Keratinocyte (primary cell): ENCODE data around the gene KCNH6. TPM values are rescaled to one million over a fixed set of nuclear protein-coding genes. Genes with fewer than 3 reads are reported as not detected.

Experiments
- DNase-seq: peaks from one replicate; pipeline ENCODE4 v3.0.0-alpha.2; 2011; ENCODE audit warnings: low read depth, missing footprints, low spot score
- FAIRE-seq: peaks from 2 replicates; lab custom pipeline; 2011; peaks lifted over from hg19 to GRCh38; lab: Jason Lieb, UNC
- H2AFZ ChIP-seq: 2 replicates; pipeline ENCODE4 v1.6.0; 2012; ENCODE audit warnings: low read length, control low read depth, inconsistent platforms; ENCODE audit not compliant: control insufficient read depth
- H3K27ac ChIP-seq: 2 replicates; pipeline ENCODE4 v1.5.1; 2011; ENCODE audit warnings: low read length; ENCODE audit not compliant: control insufficient read depth, insufficient read depth
- H3K27me3 ChIP-seq: 3 replicates; pipeline ENCODE4 v1.6.0; 2011; ENCODE audit warnings: low read length; ENCODE audit not compliant: control insufficient read depth, insufficient read depth; ENCODE audit errors: extremely low read depth
- H3K36me3 ChIP-seq, 2 experiments: 2 replicates in 1 of 2; 3 replicates in 1 of 2; pipeline ENCODE4 v1.5.1; 2011; ENCODE audit warnings: low read length in 2 of 2, mild to moderate bottlenecking in 1 of 2; ENCODE audit not compliant: control insufficient read depth in 2 of 2, insufficient read depth in 2 of 2; ENCODE audit errors: extremely low read depth in 1 of 2
- H3K4me1 ChIP-seq: 3 replicates; pipeline ENCODE4 v1.5.1; 2011; ENCODE audit warnings: low read length; ENCODE audit not compliant: control insufficient read depth, insufficient read depth; ENCODE audit errors: extremely low read depth
- H3K4me2 ChIP-seq: 3 replicates; pipeline ENCODE4 v1.6.0; 2011; ENCODE audit warnings: low read depth, low read length; ENCODE audit not compliant: control insufficient read depth, insufficient read depth; ENCODE audit errors: extremely low read depth
- H3K4me3 ChIP-seq, 3 experiments: fragments of 200-600 bp in 1 of 3; sonication (generic) in 1 of 3; 2 replicates in 2 of 3; 3 replicates in 1 of 3; pipeline ENCODE4 v1.5.1; 2011 to 2016; ENCODE audit warnings: low read length in 3 of 3, mild to moderate bottlenecking in 3 of 3, control low read depth in 2 of 3, inconsistent platforms in 1 of 3, low read depth in 1 of 3, mixed read lengths in 1 of 3, mixed run types in 1 of 3, moderate library complexity in 1 of 3; ENCODE audit not compliant: control insufficient read depth in 2 of 3, insufficient read depth in 2 of 3; ENCODE audit errors: extremely low read depth in 1 of 3
- H3K79me2 ChIP-seq: 2 replicates; pipeline ENCODE4 v1.6.0; 2012; ENCODE audit warnings: low read length; ENCODE audit not compliant: control insufficient read depth, insufficient read depth
- H3K9ac ChIP-seq: 3 replicates; pipeline ENCODE4 v1.6.0; 2011; ENCODE audit warnings: low read length; ENCODE audit not compliant: control insufficient read depth, insufficient read depth; ENCODE audit errors: extremely low read depth
- H3K9me1 ChIP-seq: 3 replicates; pipeline ENCODE4 v1.6.0; 2011; ENCODE audit warnings: low read length; ENCODE audit not compliant: control insufficient read depth, insufficient read depth; ENCODE audit errors: extremely low read depth
- H3K9me3 ChIP-seq: 2 replicates; pipeline ENCODE4 v1.5.1; 2012; ENCODE audit warnings: low read depth, low read length; ENCODE audit not compliant: control insufficient read depth
- H4K20me1 ChIP-seq: 3 replicates; pipeline ENCODE4 v1.6.0; 2011; ENCODE audit warnings: low read length; ENCODE audit not compliant: control insufficient read depth, insufficient read depth; ENCODE audit errors: extremely low read depth
- CTCF ChIP-seq, 3 experiments: IDR thresholded peaks in 1 of 3; conservative IDR thresholded peaks in 1 of 3; optimal IDR thresholded peaks in 1 of 3; 2 replicates in 2 of 3; 3 replicates in 1 of 3; pipeline versions ENCODE3 to v1.5.1; 2011; ENCODE audit warnings: low read length in 3 of 3, mild to moderate bottlenecking in 3 of 3, moderate library complexity in 2 of 3, control low read depth in 1 of 3, inconsistent platforms in 1 of 3; ENCODE audit not compliant: insufficient read depth in 2 of 3; ENCODE audit errors: extremely low read depth in 1 of 3
- EZH2 ChIP-seq: IDR thresholded peaks from one replicate; pipeline ENCODE4 v1.6.1; 2012; ENCODE audit warnings: inconsistent platforms, mild to moderate bottlenecking, low read length, moderate library complexity
- dilution Hi-C: fragments of 300-500 bp; cut with MboI; formaldehyde crosslinking; loops from one replicate; pipeline ENCODE4 v1.7.0; 2020; ENCODE audit warnings: low sequenced_read_pairs; ENCODE audit not compliant: extremely low pct_ligation_motif_present
- polyA plus RNA-seq, 5 experiments: library from polyadenylated mRNA; depleted of rRNA in 3 of 5; stranded (reverse) in 3 of 5; stranded (forward) in 1 of 5; unstranded in 1 of 5; fragments of >200 nt; gene quantifications; 1 replicate in 1 of 5; 2 replicates in 3 of 5; 3 replicates in 1 of 5; pipeline versions ENCODE4 v1.2.1 to v1.2.3, GENCODE V29; 2011 to 2012; ENCODE audit warnings: missing spikeins in 2 of 5, low read depth in 1 of 5, low replicate concordance in 1 of 5

KCNH6 gene
- polyA plus RNA-seq, 1 donor (not counting 4 experiments of a cell fraction or from before 2014, with no cell fraction given), result not detected

- Histone ChIP-seq H3K9ac (no peak overlapping the region), H3K79me2 (no peaks in the 10 kb centered on the region), H3K9me1 (no peaks in the 10 kb centered on the region), H3K27ac (no peak overlapping the region), H3K4me3 (no peak overlapping the region), H3K4me1 (no peaks in the 10 kb centered on the region), H3K36me3 (no peaks in the 10 kb centered on the region), H3K27me3 (peaks cover 9% of the 10 kb centered on the region), H4K20me1 (no peaks in the 10 kb centered on the region), H2AFZ (no peak overlapping the region), H3K9me3 (no peaks in the 10 kb centered on the region), H3K4me2 (no peak overlapping the region)
- no peak for TF ChIP-seq CTCF (optimal IDR thresholded peaks at IDR 0.05 in 1 of 3, IDR thresholded peaks at IDR 0.05 in 1 of 3, conservative IDR thresholded peaks at IDR 0.05 in 1 of 3; ENCODE audit: extremely low read depth in 1 of 3, insufficient read depth in 2 of 3, low read length in 3 of 3)
- TF ChIP-seq EZH2, result no peak
- no peak for FAIRE-seq
- no peak for DNase-seq
- dilution Hi-C loops, result no loop called here
Observed at GRCh38 chr17:63512896-63513644, 10.1 kb upstream of the KCNH6 start.

- dilution Hi-C loops, result no loop called here
- no peaks in the 10 kb centered on the region for H3K4me1 ChIP-seq
- TF ChIP-seq EZH2 (no peak), CTCF (optimal IDR thresholded peaks at IDR 0.05 in 1 of 3, IDR thresholded peaks at IDR 0.05 in 1 of 3, conservative IDR thresholded peaks at IDR 0.05 in 1 of 3; ENCODE audit: extremely low read depth in 1 of 3, insufficient read depth in 2 of 3, low read length in 3 of 3) (no peak)
- no peaks in the 10 kb centered on the region for H3K79me2 ChIP-seq
- no peak overlapping the region for H3K9ac ChIP-seq
- no peaks in the 10 kb centered on the region for H3K9me3 ChIP-seq
- H3K27ac ChIP-seq, result no peak overlapping the region
- H3K4me3 ChIP-seq, result no peak overlapping the region
- H3K4me2 ChIP-seq, result no peak overlapping the region
- H3K27me3 ChIP-seq, result peaks cover 9% of the 10 kb centered on the region
- H4K20me1 ChIP-seq, result no peaks in the 10 kb centered on the region
- FAIRE-seq, result no peak
- no peaks in the 10 kb centered on the region for H3K36me3 ChIP-seq
- no peak for DNase-seq
- no peak overlapping the region for H2AFZ ChIP-seq
- no peaks in the 10 kb centered on the region for H3K9me1 ChIP-seq
Observed at GRCh38 chr17:63514477-63514876, 8.7 kb upstream of the KCNH6 start.
